K562 (cell line): Measurements from ENCODE around the gene DMAC2. TPM values are rescaled to one million over a fixed set of nuclear protein-coding genes. Genes with fewer than 3 reads are reported as not detected.

Experiments used
- BMI1 ChIP-seq: fragments of 150-350 bp; IDR thresholded peaks from 2 replicates; pipeline ENCODE4 v1.6.1; 2014; ENCODE audit warnings: low read length
- FIP1L1 ChIP-seq: fragments of 200-400 bp; formaldehyde crosslinking; IDR thresholded peaks from 2 replicates; pipeline ENCODE4 v1.6.1; 2018; ENCODE audit warnings: mild to moderate bottlenecking, low read depth, low read length; ENCODE audit not compliant: poor library complexity, severe bottlenecking
- HMGN3 ChIP-seq: IDR thresholded peaks from 2 replicates; pipeline ENCODE4 v1.6.1; 2011; ENCODE audit warnings: borderline replicate concordance, low read depth, mild to moderate bottlenecking, mixed read lengths, low read length; ENCODE audit not compliant: insufficient read length; ENCODE audit errors: extremely low read depth
- NCOA4 ChIP-seq: fragments of 450-650 bp; IDR thresholded peaks from 2 replicates; pipeline ENCODE4 v1.6.1; 2018; ENCODE audit warnings: mild to moderate bottlenecking; ENCODE audit not compliant: partially characterized antibody
- NFATC3 ChIP-seq: fragments of 450-650 bp; IDR thresholded peaks from 2 replicates; pipeline ENCODE4 v1.6.1; 2017; ENCODE audit warnings: mild to moderate bottlenecking
- SIN3B ChIP-seq: fragments of 450-650 bp; IDR thresholded peaks from 2 replicates; pipeline ENCODE4 v1.6.1; 2017; ENCODE audit warnings: low read depth, mild to moderate bottlenecking, moderate library complexity
- SMARCE1 ChIP-seq: fragments of 450-650 bp; IDR thresholded peaks from 2 replicates; pipeline ENCODE4 v1.7.1; 2016; ENCODE audit warnings: mild to moderate bottlenecking
- polyA plus RNA-seq, 8 experiments: library from polyadenylated mRNA; depleted of rRNA in 4 of 8; stranded (reverse) in 5 of 8; unstranded in 3 of 8; fragments of >200 nt; fragmentation: Nextera tagmentation in 2 of 8; fragmentation: Illumina TruSeq in 1 of 8; extraction: Ambion mirVana in 2 of 8; extraction: Trizol in 1 of 8; gene quantifications; 2 replicates each; pipeline versions ENCODE4 v1.2.1 to v1.2.3, GENCODE V29; 2011 to 2014; ENCODE audit warnings: inconsistent platforms in 1 of 8, missing spikeins in 1 of 8
- total RNA-seq, 7 experiments: library from RNA; depleted of rRNA in 6 of 7; stranded (reverse); fragments of >200 nt in 6 of 7; fragmentation: Illumina TruSeq in 2 of 7; extraction: Trizol in 2 of 7; gene quantifications; 2 replicates each; pipeline versions ENCODE4 v1.2.1 to v1.2.3, GENCODE V29; 2011 to 2021; ENCODE audit warnings: low replicate concordance in 1 of 7
- TF ChIP-seq, protein P1 (sequence below): sonication (generic); formaldehyde crosslinking; IDR thresholded peaks from 2 replicates; pipeline ENCODE4 v1.8.0; 2022; ENCODE audit warnings: mild to moderate bottlenecking, missing genetic modification reagents, borderline replicate concordance
- TF ChIP-seq, protein P2 (sequence below): fragments of 450-650 bp; formaldehyde crosslinking; IDR thresholded peaks from 2 replicates; pipeline ENCODE4 v1.4.0; 2020; ENCODE audit warnings: mild to moderate bottlenecking, moderate library complexity
- TF ChIP-seq, protein P3 (sequence below): sonication (generic); formaldehyde crosslinking; IDR thresholded peaks from 2 replicates; pipeline ENCODE4 v1.8.0; 2022; ENCODE audit warnings: missing genetic modification reagents, mild to moderate bottlenecking, borderline replicate concordance
- TF ChIP-seq, protein P4 (sequence below): sonication (generic); formaldehyde crosslinking; IDR thresholded peaks from 2 replicates; pipeline ENCODE4 v1.8.1; 2023; ENCODE audit warnings: missing genetic modification reagents, mild to moderate bottlenecking, borderline replicate concordance
- TF ChIP-seq, protein P5 (sequence below): fragments of 200-800 bp; sonication (Bioruptor generic); IDR thresholded peaks from 2 replicates; pipeline ENCODE4 v1.6.1; 2017; ENCODE audit warnings: missing genetic modification characterization, missing compliant biosample characterization

DMAC2 gene
- total and polyA plus RNA-seq, 9 of the 15 experiments (the other 6 are each of a cell fraction or from before 2014, with no cell fraction given): 12.9 to 61.2 (median 43.1) TPM

DNA sequence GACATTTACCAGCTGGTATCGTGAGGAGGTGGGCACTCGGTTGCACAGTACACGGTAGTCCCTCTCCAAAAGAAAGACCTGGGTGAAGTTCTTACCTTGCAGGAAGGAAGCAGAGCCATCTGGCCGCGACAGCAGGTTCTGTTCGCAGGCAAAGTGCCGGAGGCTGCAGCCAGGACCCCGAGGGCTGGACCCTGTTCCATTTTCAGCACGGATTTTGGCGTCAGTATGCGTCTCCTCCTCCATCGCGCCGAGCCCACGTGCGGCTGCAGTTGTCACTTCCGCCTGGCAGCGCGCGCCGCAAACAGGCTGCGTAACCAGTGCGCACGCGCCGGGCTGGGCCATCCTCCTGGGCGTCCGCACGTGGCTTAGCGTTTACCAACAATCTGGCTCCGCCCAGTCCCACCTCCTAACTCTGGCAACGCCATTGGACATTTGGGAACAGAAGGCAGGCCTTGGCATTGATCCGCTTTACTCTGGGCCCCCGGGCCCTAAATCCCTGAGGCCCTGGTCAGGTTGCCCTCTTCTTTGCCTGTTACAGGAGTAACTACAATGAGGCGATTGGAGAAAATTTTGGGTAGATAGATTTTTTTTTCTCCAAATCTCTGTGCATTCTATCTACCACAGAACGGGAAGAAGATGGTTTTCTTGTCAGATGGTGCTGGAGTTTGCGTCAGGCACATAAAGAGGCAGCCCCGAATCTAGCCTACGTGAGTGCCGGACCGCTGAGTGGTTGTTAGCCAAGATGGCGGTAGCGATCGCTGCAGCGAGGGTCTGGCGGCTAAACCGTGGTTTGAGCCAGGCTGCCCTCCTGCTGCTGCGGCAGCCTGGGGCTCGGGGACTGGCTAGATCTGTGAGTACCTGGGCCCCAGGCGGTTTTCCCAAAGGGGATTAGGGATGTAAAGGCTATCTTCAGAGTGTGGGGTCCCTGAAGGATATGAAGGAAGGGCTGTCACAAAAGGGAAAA lies 42.3 kb downstream of the DMAC2 start, which contains the start of the genes BCKDHA and EXOSC5 (continued):
- TF ChIP-seq SIN3B (peak; percentile 88), SMARCE1 (0 out of 2 replicates have a peak, but pooled peaks have one; percentile 26), BMI1 (no peak), HMGN3 (peak; percentile 89), FIP1L1 (peak; percentile 56), NFATC3 (no peak), NCOA4 (no peak)
- TF ChIP-seq, protein P1, sequence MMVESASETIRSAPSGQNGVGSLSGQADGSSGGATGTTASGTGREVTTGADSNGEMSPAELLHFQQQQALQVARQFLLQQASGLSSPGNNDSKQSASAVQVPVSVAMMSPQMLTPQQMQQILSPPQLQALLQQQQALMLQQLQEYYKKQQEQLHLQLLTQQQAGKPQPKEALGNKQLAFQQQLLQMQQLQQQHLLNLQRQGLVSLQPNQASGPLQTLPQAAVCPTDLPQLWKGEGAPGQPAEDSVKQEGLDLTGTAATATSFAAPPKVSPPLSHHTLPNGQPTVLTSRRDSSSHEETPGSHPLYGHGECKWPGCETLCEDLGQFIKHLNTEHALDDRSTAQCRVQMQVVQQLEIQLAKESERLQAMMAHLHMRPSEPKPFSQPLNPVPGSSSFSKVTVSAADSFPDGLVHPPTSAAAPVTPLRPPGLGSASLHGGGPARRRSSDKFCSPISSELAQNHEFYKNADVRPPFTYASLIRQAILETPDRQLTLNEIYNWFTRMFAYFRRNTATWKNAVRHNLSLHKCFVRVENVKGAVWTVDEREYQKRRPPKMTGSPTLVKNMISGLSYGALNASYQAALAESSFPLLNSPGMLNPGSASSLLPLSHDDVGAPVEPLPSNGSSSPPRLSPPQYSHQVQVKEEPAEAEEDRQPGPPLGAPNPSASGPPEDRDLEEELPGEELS (CRISPR knock-in tag): 0 out of 2 replicates have a peak, but pooled peaks have one; percentile 45
- TF ChIP-seq, protein P2, sequence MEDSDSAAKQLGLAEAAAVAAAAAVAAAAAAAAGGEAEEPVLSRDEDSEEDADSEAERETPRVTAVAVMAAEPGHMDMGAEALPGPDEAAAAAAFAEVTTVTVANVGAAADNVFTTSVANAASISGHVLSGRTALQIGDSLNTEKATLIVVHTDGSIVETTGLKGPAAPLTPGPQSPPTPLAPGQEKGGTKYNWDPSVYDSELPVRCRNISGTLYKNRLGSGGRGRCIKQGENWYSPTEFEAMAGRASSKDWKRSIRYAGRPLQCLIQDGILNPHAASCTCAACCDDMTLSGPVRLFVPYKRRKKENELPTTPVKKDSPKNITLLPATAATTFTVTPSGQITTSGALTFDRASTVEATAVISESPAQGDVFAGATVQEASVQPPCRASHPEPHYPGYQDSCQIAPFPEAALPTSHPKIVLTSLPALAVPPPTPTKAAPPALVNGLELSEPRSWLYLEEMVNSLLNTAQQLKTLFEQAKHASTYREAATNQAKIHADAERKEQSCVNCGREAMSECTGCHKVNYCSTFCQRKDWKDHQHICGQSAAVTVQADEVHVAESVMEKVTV (CRISPR knock-in tag): no peak
- TF ChIP-seq, protein P3, sequence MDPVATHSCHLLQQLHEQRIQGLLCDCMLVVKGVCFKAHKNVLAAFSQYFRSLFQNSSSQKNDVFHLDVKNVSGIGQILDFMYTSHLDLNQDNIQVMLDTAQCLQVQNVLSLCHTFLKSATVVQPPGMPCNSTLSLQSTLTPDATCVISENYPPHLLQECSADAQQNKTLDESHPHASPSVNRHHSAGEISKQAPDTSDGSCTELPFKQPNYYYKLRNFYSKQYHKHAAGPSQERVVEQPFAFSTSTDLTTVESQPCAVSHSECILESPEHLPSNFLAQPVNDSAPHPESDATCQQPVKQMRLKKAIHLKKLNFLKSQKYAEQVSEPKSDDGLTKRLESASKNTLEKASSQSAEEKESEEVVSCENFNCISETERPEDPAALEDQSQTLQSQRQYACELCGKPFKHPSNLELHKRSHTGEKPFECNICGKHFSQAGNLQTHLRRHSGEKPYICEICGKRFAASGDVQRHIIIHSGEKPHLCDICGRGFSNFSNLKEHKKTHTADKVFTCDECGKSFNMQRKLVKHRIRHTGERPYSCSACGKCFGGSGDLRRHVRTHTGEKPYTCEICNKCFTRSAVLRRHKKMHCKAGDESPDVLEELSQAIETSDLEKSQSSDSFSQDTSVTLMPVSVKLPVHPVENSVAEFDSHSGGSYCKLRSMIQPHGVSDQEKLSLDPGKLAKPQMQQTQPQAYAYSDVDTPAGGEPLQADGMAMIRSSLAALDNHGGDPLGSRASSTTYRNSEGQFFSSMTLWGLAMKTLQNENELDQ (CRISPR knock-in tag): no peak
- TF ChIP-seq, protein P4, sequence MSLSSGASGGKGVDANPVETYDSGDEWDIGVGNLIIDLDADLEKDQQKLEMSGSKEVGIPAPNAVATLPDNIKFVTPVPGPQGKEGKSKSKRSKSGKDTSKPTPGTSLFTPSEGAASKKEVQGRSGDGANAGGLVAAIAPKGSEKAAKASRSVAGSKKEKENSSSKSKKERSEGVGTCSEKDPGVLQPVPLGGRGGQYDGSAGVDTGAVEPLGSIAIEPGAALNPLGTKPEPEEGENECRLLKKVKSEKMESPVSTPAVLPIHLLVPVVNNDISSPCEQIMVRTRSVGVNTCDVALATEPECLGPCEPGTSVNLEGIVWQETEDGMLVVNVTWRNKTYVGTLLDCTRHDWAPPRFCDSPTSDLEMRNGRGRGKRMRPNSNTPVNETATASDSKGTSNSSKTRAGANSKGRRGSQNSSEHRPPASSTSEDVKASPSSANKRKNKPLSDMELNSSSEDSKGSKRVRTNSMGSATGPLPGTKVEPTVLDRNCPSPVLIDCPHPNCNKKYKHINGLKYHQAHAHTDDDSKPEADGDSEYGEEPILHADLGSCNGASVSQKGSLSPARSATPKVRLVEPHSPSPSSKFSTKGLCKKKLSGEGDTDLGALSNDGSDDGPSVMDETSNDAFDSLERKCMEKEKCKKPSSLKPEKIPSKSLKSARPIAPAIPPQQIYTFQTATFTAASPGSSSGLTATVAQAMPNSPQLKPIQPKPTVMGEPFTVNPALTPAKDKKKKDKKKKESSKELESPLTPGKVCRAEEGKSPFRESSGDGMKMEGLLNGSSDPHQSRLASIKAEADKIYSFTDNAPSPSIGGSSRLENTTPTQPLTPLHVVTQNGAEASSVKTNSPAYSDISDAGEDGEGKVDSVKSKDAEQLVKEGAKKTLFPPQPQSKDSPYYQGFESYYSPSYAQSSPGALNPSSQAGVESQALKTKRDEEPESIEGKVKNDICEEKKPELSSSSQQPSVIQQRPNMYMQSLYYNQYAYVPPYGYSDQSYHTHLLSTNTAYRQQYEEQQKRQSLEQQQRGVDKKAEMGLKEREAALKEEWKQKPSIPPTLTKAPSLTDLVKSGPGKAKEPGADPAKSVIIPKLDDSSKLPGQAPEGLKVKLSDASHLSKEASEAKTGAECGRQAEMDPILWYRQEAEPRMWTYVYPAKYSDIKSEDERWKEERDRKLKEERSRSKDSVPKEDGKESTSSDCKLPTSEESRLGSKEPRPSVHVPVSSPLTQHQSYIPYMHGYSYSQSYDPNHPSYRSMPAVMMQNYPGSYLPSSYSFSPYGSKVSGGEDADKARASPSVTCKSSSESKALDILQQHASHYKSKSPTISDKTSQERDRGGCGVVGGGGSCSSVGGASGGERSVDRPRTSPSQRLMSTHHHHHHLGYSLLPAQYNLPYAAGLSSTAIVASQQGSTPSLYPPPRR (CRISPR knock-in tag): no peak
- TF ChIP-seq, protein P5, sequence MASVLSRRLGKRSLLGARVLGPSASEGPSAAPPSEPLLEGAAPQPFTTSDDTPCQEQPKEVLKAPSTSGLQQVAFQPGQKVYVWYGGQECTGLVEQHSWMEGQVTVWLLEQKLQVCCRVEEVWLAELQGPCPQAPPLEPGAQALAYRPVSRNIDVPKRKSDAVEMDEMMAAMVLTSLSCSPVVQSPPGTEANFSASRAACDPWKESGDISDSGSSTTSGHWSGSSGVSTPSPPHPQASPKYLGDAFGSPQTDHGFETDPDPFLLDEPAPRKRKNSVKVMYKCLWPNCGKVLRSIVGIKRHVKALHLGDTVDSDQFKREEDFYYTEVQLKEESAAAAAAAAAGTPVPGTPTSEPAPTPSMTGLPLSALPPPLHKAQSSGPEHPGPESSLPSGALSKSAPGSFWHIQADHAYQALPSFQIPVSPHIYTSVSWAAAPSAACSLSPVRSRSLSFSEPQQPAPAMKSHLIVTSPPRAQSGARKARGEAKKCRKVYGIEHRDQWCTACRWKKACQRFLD (CRISPR knock-in tag): no peak
